Coronary artery (tissue), 2 donors: ENCODE results near the gene NFXL1.
"Not testable (repeated sequence)": the region's sequence is repeated elsewhere in the genome, so short reads cannot be mapped to it uniquely, and the experiment has no call there.

ENCODE experiments used
- DNase-seq: peaks from one replicate; pipeline ENCODE4 v3.0.0-alpha.2; 2017; ENCODE audit warnings: low spot score
- H3K27ac ChIP-seq, 2 donors: fragments of 200-600 bp; sonication (generic); one replicate each; pipeline ENCODE4 v1.5.1; 2016 to 2019
- H3K4me3 ChIP-seq: fragments of 200-600 bp; sonication (generic); 2 replicates; pipeline ENCODE4 v1.5.1; 2016; ENCODE audit warnings: mild to moderate bottlenecking, moderate library complexity
- CTCF ChIP-seq: fragments of 200-600 bp; sonication (generic); IDR thresholded peaks from one replicate; pipeline ENCODE4 v1.5.1; 2019; ENCODE audit warnings: antibody characterized with exemption

Gene NFXL1

DNA sequence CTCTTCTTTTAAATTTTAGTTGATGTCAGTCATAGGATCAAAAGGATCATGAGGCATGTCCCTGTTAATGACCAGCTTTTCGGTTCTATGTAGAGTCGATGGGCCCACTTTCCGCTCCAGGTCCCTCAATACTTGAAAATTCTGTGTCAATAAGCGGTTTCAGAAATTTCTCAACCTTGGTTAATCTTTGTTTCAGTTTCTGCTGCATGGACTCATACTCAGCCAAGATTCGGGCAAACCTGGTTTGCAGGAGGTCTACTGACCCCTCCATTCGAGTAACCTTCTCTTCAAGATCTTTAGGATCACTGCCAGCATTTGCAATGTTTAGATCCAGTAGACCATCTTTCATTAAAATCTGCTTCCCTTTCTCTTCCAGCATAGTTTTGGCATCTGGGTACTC, 22.0 kb upstream of the NFXL1 start:
- H3K27ac ChIP-seq: no peak overlapping the region
- no peak for DNase-seq
- no peak overlapping the region for H3K4me3 ChIP-seq
- no peak for TF ChIP-seq CTCF

GRCh38 chr4:47933840-47934239, 19.5 kb upstream of the NFXL1 start:
- TF ChIP-seq CTCF: peak; percentile 33
- H3K27ac ChIP-seq: no peak overlapping the region
- no peak for DNase-seq
- no peak overlapping the region for H3K4me3 ChIP-seq

GRCh38 chr4:47930971-47931804, 16.8 kb upstream of the NFXL1 start:
- DNase-seq: no peak
- no peak for TF ChIP-seq CTCF
- Histone ChIP-seq H3K27ac (no peak overlapping the region), H3K4me3 (no peak overlapping the region)

- H3K27ac ChIP-seq: no peak overlapping the region
- no peak for TF ChIP-seq CTCF
- H3K4me3 ChIP-seq: no peak overlapping the region
- DNase-seq: no peak
These were observed 15.4 kb upstream of the NFXL1 start for GRCh38 chr4:47929682-47930201.

GRCh38 chr4:47926667-47927258, 12.4 kb upstream of the NFXL1 start:
- Histone ChIP-seq H3K27ac (no peak overlapping the region), H3K4me3 (peak overlapping the region; percentile 52)
- TF ChIP-seq CTCF: peak; percentile 57
- DNase-seq: no peak

DNA sequence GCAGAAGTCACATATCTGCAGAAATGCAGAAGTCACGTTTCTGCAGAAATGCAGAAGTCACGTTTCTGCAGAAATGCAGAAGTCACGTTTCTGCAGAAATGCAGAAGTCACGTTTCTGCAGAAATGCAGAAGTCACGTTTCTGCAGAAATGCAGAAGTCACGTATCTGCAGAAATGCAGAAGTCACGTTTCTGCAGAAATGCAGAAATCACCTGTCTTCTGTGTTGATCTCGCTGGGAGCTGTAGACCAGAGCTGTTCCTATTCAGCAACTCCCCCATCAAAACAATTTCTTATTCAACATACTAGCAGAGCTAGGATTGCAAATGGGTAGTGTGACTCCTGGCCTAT, 8.9 kb upstream of the NFXL1 start:
- DNase-seq, H3K4me3 ChIP-seq: not testable (repeated sequence)
- peak overlapping the region in 1 of 2 donors; percentile 28 for H3K27ac ChIP-seq

GRCh38 chr4:47922436-47923260, 8.3 kb upstream of the NFXL1 start:
- DNase-seq, H3K4me3 ChIP-seq, H3K27ac ChIP-seq: not testable (repeated sequence)

- not testable (repeated sequence) for H3K4me3 ChIP-seq, H3K27ac ChIP-seq, DNase-seq
These were observed 2.8 kb upstream of the NFXL1 start for GRCh38 chr4:47917163-47917562.
